ENCODE results near the gene ARHGAP26. TPM values are rescaled to one million over a fixed set of nuclear protein-coding genes. Genes with fewer than 3 reads are reported as not detected.
A peak's percentile ranks its signal among the peaks of the same experiment; 100 is the strongest.

Gene ARHGAP26
- total and polyA plus RNA-seq, 2 donors (not counting 1 experiment from before 2014, with no cell fraction given): 4.1 to 6.8 TPM

DNA sequence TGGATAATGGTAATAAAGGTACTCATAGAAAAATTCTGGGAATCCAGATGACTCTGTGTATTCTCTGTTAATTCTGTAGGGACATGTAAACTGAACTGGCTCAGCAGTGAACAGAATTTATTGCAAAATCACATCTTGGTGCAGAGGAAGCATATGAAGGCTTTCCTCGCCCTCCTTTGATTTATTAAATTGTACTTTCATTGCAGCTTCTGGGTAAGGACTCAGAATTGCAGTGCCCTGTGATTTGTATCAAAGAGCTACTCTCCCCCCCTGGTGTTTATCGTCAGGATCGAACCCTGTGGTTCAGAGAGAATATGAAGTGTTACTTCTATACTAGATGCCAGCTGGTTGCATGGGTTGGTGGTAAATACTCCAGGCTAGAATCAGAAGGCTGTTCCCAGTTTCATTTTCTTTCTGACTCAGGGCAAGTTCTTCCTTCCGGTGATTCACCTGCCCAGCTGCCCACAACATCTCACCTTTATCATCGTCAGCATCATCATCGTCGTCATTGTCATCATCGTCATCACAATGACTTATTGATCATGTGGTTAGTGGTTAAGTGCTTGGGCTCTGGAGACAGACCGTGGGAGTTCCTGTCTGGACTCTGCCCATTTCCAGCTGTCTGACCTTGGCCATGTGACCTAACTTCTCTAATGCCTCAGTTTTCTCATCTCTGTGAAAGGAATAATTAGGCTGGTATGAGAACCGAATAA lies 238.8 kb downstream of the ARHGAP26 start:
- Histone ChIP-seq H3K9ac (ENCODE audit: insufficient read depth, low read length) (no peak overlapping the region), H3K9me3 (ENCODE audit: control insufficient read depth, insufficient read depth, low read depth, low read length) (no peaks in the 10 kb centered on the region), H4K20me1 (ENCODE audit: control insufficient read depth, extremely low read depth, insufficient read depth, low read length) (no peaks in the 10 kb centered on the region), H3K36me3 (ENCODE audit: control insufficient read depth, insufficient read depth, low read length) (no peaks in the 10 kb centered on the region), H3K27me3 (ENCODE audit: control insufficient read depth, insufficient read depth, low read length) (no peaks in the 10 kb centered on the region), H3K27ac (ENCODE audit: insufficient read depth, low read length) (peak overlapping the region; percentile 59), H3K4me3 (replicated peaks in 1 of 4; ENCODE audit: control extremely low read depth in 1 of 4, insufficient read depth in 1 of 4, low read depth in 3 of 4, low read length in 4 of 4) (peak overlapping the region in 2 of 4 experiments; percentile 19 to 25), H2AFZ (ENCODE audit: low read length) (no peak overlapping the region), H3K4me1 (ENCODE audit: control insufficient read depth, extremely low read depth, insufficient read depth, low read length) (peaks cover 8% of the 10 kb centered on the region), H3K79me2 (ENCODE audit: control insufficient read depth, insufficient read depth, low read length) (no peaks in the 10 kb centered on the region), H3K4me2 (ENCODE audit: extremely low read depth, insufficient read depth, low read length) (peak overlapping the region; percentile 33)
- peak; percentile 92 to 99 for DNase-seq (ENCODE audit: low read depth in 2 of 2)
- no peak for TF ChIP-seq EZH2 (IDR thresholded peaks at IDR 0.05; ENCODE audit: low read length, missing control alignments)
- TF ChIP-seq, protein P1, sequence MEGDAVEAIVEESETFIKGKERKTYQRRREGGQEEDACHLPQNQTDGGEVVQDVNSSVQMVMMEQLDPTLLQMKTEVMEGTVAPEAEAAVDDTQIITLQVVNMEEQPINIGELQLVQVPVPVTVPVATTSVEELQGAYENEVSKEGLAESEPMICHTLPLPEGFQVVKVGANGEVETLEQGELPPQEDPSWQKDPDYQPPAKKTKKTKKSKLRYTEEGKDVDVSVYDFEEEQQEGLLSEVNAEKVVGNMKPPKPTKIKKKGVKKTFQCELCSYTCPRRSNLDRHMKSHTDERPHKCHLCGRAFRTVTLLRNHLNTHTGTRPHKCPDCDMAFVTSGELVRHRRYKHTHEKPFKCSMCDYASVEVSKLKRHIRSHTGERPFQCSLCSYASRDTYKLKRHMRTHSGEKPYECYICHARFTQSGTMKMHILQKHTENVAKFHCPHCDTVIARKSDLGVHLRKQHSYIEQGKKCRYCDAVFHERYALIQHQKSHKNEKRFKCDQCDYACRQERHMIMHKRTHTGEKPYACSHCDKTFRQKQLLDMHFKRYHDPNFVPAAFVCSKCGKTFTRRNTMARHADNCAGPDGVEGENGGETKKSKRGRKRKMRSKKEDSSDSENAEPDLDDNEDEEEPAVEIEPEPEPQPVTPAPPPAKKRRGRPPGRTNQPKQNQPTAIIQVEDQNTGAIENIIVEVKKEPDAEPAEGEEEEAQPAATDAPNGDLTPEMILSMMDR (conservative IDR thresholded peaks at IDR 0.05 in 1 of 2, IDR thresholded peaks at IDR 0.05 in 1 of 2; ENCODE audit: low read depth in 1 of 2, low read length in 2 of 2): peak in 1 of 2 donors; percentile 11

DNA sequence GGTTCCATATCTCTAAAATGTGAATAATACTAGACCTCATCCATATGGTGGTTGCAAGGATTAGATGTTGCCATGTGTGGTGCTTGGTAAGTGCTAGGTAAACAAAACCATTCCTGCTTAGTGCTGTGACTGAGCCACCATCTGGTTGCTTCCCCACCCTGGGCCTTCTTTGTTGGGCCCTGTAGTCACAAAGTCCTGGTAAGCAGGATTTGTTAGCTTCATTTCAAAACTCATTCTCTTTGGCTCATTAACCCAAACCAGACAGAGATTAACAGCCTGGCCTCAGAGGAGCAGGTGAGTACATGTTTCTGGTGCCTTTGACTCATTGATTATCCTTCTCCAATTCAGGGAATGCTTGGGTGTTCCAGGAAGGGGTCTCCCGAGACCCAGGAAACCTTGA lies 240.2 kb downstream of the ARHGAP26 start:
- Histone ChIP-seq H3K36me3 (ENCODE audit: control insufficient read depth, insufficient read depth, low read length) (no peaks in the 10 kb centered on the region), H3K4me1 (ENCODE audit: control insufficient read depth, extremely low read depth, insufficient read depth, low read length) (peaks cover 8% of the 10 kb centered on the region), H3K79me2 (ENCODE audit: control insufficient read depth, insufficient read depth, low read length) (no peaks in the 10 kb centered on the region), H3K27ac (ENCODE audit: insufficient read depth, low read length) (no peak overlapping the region), H3K27me3 (ENCODE audit: control insufficient read depth, insufficient read depth, low read length) (no peaks in the 10 kb centered on the region), H3K9ac (ENCODE audit: insufficient read depth, low read length) (no peak overlapping the region), H4K20me1 (ENCODE audit: control insufficient read depth, extremely low read depth, insufficient read depth, low read length) (no peaks in the 10 kb centered on the region), H2AFZ (ENCODE audit: low read length) (no peak overlapping the region), H3K4me3 (replicated peaks in 1 of 4; ENCODE audit: control extremely low read depth in 1 of 4, insufficient read depth in 1 of 4, low read depth in 3 of 4, low read length in 4 of 4) (no peak overlapping the region), H3K9me3 (ENCODE audit: control insufficient read depth, insufficient read depth, low read depth, low read length) (no peaks in the 10 kb centered on the region), H3K4me2 (ENCODE audit: extremely low read depth, insufficient read depth, low read length) (no peak overlapping the region)
- TF ChIP-seq, protein P1 (conservative IDR thresholded peaks at IDR 0.05 in 1 of 2, IDR thresholded peaks at IDR 0.05 in 1 of 2; ENCODE audit: low read depth in 1 of 2, low read length in 2 of 2): no peak
- no peak for TF ChIP-seq EZH2 (IDR thresholded peaks at IDR 0.05; ENCODE audit: low read length, missing control alignments)
- peak in 1 of 2 donors; percentile 42 for DNase-seq (ENCODE audit: low read depth in 2 of 2)

DNA sequence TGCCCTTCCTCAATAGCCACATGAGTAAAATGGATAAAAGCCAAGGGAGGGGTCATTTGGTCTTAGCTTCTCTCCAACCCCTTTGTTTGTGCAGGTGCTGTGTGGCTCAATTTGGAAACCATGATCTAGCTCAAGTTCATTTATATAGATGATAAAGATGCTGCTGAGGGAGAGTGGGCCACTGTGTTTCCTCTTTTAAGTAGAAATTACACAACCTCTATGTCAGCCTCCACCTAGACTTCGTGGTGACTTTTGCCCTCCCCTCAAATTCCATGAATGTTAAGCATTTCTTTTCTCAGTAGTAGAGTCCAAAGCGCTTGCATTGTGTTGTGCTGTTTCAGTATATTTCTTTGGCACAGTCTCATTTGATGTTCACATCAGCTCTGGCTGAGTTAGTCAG lies 241.4 kb downstream of the ARHGAP26 start:
- peaks cover 8% of the 10 kb centered on the region for H3K4me1 ChIP-seq (ENCODE audit: control insufficient read depth, extremely low read depth, insufficient read depth, low read length)
- H3K4me3 ChIP-seq (replicated peaks in 1 of 4; ENCODE audit: control extremely low read depth in 1 of 4, insufficient read depth in 1 of 4, low read depth in 3 of 4, low read length in 4 of 4): no peak overlapping the region
- H3K36me3 ChIP-seq (ENCODE audit: control insufficient read depth, insufficient read depth, low read length): no peaks in the 10 kb centered on the region
- no peak overlapping the region for H3K27ac ChIP-seq (ENCODE audit: insufficient read depth, low read length)
- no peak overlapping the region for H2AFZ ChIP-seq (ENCODE audit: low read length)
- H3K27me3 ChIP-seq (ENCODE audit: control insufficient read depth, insufficient read depth, low read length): no peaks in the 10 kb centered on the region
- no peaks in the 10 kb centered on the region for H3K79me2 ChIP-seq (ENCODE audit: control insufficient read depth, insufficient read depth, low read length)
- TF ChIP-seq, protein P1 (conservative IDR thresholded peaks at IDR 0.05 in 1 of 2, IDR thresholded peaks at IDR 0.05 in 1 of 2; ENCODE audit: low read depth in 1 of 2, low read length in 2 of 2): no peak
- TF ChIP-seq EZH2 (IDR thresholded peaks at IDR 0.05; ENCODE audit: low read length, missing control alignments): no peak
- no peak overlapping the region for H3K4me2 ChIP-seq (ENCODE audit: extremely low read depth, insufficient read depth, low read length)
- DNase-seq (ENCODE audit: low read depth in 2 of 2): peak; percentile 58 to 96
- H4K20me1 ChIP-seq (ENCODE audit: control insufficient read depth, extremely low read depth, insufficient read depth, low read length): no peaks in the 10 kb centered on the region
- no peaks in the 10 kb centered on the region for H3K9me3 ChIP-seq (ENCODE audit: control insufficient read depth, insufficient read depth, low read depth, low read length)
- H3K9ac ChIP-seq (ENCODE audit: insufficient read depth, low read length): no peak overlapping the region
